NCI-H1436 treated with DMSO at 0.1 percent for 48 hours (cell line): Measurements from ENCODE around the gene SMPDL3A.
"Not testable (repeated sequence)": the region's sequence is repeated elsewhere in the genome, so short reads cannot be mapped to it uniquely, and the experiment has no call there.

ENCODE experiments used
- DNase-seq: peaks from one replicate; lab custom pipeline; 2025; lab: John Stamatoyannopoulos, UW

The SMPDL3A gene, protein sequence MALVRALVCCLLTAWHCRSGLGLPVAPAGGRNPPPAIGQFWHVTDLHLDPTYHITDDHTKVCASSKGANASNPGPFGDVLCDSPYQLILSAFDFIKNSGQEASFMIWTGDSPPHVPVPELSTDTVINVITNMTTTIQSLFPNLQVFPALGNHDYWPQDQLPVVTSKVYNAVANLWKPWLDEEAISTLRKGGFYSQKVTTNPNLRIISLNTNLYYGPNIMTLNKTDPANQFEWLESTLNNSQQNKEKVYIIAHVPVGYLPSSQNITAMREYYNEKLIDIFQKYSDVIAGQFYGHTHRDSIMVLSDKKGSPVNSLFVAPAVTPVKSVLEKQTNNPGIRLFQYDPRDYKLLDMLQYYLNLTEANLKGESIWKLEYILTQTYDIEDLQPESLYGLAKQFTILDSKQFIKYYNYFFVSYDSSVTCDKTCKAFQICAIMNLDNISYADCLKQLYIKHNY

DNA sequence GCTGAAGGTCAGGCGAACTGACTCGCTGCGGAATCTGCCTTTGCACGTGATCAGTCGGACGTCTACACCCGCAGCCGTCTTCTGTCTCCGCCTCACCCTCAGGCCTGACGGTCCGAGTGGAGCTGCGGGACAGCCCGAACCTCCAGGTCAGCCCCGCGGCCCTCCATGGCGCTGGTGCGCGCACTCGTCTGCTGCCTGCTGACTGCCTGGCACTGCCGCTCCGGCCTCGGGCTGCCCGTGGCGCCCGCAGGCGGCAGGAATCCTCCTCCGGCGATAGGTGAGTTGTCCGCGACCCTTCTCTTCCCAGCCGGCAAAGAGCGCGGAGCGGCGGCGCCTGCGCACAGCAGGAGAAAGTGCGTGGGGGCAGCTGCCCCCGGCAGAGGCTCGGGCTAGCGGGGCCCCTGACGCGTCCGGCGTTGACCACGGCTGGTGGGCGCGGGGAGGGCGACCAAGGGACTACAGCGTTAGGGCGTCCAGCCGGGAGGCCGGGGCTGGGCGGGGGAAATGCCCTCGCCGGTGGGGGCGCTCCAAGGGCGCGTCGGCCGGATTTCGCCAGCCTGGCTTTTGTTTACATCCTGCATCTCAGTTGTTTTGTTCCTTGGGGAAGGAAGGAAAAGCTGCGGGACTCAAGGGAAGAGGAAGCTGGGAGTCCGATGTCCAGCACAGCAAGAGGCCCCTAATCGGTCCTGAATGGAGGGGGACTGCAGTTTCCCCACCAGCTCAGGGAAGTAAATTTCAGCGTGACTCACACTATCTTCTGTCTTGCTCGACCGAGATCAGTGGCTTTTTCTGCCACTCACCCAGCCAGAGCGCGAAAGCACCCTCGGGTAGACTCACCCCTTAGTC is at the start of gene SMPDL3A:
Gene SMPDL3A, plus strand, starts transcription at position 77 of the 846 bp plus-strand sequence. Its CDS starts 89 bp downstream, at position 166.
- DNase-seq = no peak

DNA sequence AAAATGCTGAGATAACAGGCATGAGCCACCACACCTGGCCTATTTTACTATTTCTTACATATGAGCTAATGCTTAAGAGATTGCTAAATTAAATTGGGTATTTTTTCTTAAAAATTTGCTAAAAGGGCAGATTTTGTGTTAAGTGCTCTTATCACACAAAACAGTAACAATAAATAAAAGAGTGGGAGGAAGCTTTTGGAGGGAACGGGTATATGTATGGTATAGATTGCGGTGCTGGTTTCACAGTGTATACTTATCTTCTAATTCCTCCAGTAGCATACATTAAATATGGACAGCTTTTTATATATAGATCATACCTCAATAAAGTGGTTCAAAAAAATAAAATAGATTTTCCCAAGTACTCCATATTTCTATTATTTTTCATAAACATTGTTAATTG is 49.0 kb upstream of the SMPDL3A start:
- no peak for DNase-seq

GRCh38 chr6:122740936-122741335 is 48.1 kb upstream of the SMPDL3A start:
- no peak for DNase-seq

DNA sequence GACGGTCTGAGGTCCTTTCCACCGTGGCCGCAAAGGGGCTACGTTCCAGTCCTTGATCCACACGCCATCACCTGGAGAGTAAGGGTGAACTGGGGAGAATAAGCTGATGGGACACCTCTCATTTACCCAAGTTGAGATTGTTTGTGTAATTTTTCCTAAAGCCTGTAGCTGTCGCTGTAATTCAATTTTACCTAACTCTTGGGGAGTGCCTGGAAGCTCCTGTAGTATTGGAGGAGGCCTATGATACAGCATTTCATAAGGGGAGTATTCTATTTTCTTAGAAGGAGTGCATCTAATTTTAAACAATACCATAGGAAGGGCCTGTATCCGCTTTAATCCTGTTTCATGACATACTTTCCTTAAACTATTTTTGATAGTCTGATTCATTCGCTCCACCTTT is 44.8 kb upstream of the SMPDL3A start:
- DNase-seq = not testable (repeated sequence)

GRCh38 chr6:122744856-122745255 is 44.2 kb upstream of the SMPDL3A start:
- peak; percentile 45 for DNase-seq

DNA sequence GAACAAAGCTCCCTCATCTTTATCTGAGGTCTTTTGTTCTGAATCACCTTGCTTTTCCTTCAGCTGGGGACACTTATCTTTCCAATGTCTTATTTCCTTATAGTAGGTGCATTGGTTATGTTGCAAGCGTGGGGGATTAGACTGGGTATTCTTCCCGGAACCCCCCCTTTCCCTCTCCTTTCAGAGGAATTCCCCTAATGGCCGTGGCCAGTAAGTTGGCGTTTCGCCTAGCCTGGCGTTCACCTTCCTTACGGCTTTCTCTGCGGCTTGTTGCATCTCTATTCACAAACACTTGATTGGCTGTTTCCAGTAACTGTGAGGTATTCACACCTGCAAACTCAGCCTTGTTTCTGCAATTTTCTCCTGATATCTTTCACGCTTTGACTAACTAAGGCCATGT is 42.4 kb upstream of the SMPDL3A start:
- no peak for DNase-seq

DNA sequence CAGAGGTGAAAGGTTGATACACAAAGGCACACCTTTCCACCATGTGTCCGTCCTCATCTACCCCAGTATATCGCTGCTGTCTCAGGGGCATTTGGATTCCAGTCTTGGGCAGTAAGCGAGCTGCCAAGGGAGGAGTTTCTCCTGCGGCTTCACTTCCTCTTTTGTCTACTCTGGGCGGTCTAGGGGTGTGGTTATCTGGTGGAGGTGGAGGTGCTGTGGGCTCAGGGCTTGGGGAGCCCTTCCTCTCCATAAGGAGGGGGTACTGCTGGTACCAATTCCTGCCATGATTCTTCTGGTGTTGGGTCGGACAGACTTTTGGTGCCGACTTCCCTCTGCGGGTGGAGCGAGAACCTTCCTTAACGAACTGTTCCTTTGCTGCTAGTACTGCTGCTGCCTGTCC is 41.5 kb upstream of the SMPDL3A start:
- no peak for DNase-seq

- DNase-seq = not testable (repeated sequence)
These were observed 40.1 kb upstream of the SMPDL3A start for GRCh38 chr6:122748945-122749344.

DNA sequence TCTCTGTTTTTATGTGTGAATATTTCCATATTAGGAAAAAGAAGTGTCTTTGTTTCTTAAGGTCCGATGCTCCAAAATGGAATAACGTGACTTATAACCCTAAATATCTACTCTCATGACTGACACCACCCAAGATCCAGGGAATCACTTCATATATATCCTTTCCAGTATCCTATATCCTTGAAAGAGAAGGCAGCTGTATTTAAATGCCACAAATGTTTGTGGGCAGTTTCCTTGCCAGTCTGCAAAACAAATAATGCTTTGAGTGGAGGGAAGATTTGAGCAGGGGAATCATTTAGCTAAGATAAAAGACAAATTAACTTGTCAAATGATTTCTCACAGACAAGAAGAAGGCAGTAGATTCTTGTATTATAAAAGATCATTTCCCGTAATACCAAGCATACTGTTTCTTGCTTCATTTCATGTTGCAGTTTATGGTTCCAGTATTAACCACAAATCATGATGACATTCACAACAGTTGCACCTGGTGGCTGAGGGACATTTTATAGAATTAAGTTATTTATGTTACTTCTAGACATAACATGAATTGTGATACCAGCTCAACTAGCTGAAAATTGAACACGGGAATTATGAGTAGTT is 39.5 kb upstream of the SMPDL3A start:
- DNase-seq = no peak

GRCh38 chr6:122751326-122751725 is 37.7 kb upstream of the SMPDL3A start:
- no peak for DNase-seq

GRCh38 chr6:122752459-122752858 is 36.6 kb upstream of the SMPDL3A start:
- DNase-seq = no peak

GRCh38 chr6:122753000-122753687 is 35.9 kb upstream of the SMPDL3A start:
- DNase-seq = no peak

DNA sequence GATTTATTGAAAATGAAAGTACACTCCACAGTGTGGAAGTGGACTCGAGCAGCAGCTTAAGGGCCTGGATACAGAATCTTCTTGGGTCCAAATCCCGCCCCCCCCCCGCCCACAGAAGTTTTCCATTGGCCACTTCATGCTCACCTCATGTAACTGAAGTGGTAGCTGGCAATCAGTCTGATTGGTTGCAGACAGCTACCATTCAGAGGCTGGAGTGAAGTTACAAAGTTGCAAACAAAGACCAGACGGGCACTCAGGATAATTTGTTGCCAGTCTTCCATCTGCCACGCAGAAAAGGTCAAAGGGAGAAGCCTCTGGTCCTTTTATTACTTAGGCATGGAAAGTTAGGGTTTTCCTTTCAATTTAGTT is 35.4 kb upstream of the SMPDL3A start:
- DNase-seq = peak; percentile 73

DNA sequence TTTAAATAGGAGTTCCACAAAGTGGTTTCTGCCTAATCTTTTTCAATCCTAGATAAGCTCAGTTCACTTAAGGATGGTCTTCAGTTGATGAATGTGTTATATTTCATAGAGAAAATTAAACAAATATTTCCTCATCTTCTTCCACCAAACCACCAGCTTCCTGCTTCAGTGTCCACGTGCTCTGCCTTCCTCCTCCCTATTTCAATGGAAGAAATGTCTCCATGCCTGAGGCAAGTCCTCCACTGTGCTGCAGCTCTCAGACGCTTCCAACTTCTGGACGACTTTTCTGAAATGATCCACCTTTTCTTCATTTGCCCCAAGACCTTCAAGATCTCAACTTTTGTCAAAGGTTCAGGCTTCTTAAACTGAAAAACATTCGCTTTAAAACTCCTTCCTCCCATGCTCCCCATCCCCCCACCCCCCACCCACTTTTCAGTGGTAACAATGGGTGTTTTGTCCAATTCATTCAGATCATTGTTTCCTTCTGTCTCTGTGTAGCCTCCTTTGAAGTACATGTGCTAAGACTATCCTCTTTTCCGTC is 34.8 kb upstream of the SMPDL3A start:
- DNase-seq = no peak

DNA sequence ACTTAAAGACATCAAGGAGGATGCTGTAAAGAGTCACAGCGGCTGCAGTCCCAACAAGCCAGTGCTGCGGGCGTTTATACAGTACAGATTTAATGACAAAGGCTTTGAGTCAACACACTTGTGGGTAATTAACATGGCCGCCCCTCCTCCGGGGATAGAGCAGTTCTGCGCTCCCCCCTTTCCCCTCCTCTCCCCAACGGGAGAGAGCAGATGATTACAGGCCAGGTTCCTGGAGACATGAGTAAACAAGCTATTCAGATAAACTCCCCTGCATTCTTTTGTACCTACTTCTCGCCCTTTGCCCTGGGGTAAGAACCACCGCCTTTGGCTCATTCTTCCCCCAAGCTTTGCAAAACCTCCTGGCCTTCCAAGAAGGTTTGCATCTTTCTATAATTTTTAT is 33.2 kb upstream of the SMPDL3A start:
- DNase-seq = no peak

DNA sequence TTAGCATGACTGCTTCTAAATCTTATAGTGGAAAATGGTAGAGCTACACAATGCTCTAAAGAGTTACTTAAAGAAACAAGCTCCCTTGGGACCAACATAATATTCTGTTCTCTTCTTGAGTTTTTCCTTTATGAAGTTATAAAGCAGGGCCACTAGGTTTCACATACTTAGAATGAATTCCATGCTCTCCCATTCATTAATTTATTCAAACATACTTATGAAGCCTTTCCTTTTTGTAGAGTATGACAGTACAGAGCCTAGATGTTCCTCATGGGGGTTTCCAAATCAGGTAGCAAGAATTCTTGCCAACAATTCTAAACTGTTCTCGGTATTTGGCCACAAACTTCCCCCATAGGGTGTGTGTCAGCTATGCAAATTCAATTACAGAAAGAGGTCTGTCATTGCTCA is 30.1 kb upstream of the SMPDL3A start:
- DNase-seq = no peak

DNA sequence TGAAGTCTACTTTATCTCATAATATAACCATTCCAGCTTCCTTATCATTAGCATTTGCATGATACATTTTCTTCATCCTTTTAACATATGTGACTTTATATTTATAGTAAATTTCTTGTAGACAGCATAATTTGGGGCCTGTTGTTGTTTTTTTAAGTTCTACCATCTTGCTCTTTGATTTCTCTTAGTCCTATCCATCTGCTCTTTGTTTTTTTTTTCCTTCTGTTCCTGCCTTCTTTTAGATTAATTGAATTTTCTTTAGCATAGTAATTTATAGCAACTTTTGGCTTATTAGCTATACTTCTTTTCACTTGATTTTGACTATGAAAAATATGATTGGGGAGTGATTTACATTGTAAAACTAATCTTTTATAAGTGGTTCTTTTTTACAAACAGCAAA is 28.7 kb upstream of the SMPDL3A start:
- no peak for DNase-seq

DNA sequence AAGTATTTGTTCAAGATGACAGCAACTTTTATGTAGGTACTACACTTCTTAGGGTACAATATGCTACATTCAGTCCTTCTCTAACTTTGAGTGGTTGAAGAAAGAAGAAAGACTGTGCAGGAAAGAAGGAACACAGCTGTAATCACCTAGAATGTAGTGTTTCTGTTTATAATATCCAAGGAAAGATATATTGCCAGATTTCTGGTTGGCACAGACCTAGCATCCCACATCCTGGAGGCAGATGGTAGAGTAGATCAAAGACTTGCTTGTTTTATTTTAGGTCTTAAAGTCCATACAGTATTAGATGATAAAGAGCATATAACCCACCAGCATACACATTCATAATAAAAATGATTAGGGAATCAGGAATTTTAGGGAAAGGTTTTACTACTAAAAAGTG is 22.8 kb upstream of the SMPDL3A start:
- DNase-seq = no peak

DNA sequence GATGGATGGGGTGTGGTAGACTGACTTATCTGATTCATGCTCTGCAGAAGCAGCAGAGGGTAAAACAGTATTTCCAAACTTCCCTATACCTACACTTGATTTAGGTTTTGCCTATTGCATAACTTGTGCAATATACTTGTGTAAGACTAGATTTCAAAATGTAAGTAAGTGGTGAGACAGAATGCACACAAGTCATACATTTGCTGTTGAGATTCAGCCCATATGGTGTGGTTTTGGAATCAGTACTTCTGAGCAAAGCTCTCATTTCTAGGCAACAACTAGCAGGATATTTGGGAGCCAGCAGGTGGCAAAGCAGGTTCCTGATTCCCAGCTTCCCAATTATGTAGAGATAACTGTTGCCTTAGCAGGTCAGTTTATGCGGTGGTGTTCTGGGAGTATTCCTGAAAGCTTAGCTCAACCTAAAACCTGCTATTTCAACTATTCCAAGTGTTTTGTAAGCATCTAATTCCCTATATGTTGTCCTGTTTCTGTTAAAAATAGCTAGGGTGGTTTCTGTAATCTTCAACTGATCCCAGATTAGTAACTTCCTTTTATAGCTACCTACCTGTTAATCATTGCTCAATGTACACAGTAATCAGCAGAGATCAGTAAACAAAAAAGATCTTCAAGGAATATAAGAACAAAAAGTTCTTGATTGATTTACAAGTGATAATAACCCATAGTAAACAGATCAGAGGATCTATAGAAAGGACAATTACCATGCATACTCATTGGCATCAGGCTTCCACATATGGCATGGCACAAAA is 18.0 kb upstream of the SMPDL3A start:
- no peak for DNase-seq

- no peak for DNase-seq
These were observed 16.2 kb upstream of the SMPDL3A start for GRCh38 chr6:122772724-122773415.
